GM18511 (cell line): ENCODE data around the gene LTC4S.

Experiments
- ATAC-seq: cut with Tn5 transposase; IDR thresholded peaks from one replicate; pipeline ENCODE4 v1.9.1; 2021; ENCODE audit warnings: mild to moderate bottlenecking, moderate library complexity; ENCODE audit not compliant: unreplicated experiment

Gene LTC4S

GRCh38 chr5:179840321-179840720 lies 46.5 kb downstream of the LTC4S start:
- ATAC-seq, result no peak

- no peak for ATAC-seq
These were observed 47.0 kb downstream of the LTC4S start for GRCh38 chr5:179840766-179841165.

- ATAC-seq, result no peak
These were observed 47.8 kb downstream of the LTC4S start for GRCh38 chr5:179841621-179842020.
